Mesodermal cell (in vitro differentiated cells): Measurements from ENCODE around the gene CPM.
"Not testable (repeated sequence)": the region's sequence is repeated elsewhere in the genome, so short reads cannot be mapped to it uniquely, and the experiment has no call there.

ENCODE experiments used
- H3K27ac ChIP-seq: 2 replicates; pipeline ENCODE4 v1.7.0; 2013; ENCODE audit warnings: mild to moderate bottlenecking, low read depth, low read length, moderate library complexity; ENCODE audit not compliant: severe bottlenecking
- H3K36me3 ChIP-seq: 2 replicates; pipeline ENCODE4 v1.7.1; 2013; ENCODE audit warnings: mild to moderate bottlenecking, low read length, moderate library complexity; ENCODE audit not compliant: control insufficient read depth, insufficient read depth
- H3K4me1 ChIP-seq: one replicate; pipeline ENCODE4 v1.7.1; 2013; ENCODE audit warnings: mild to moderate bottlenecking, low read length; ENCODE audit not compliant: insufficient read depth, control insufficient read depth, poor library complexity, severe bottlenecking
- H3K4me3 ChIP-seq: 2 replicates; pipeline ENCODE4 v1.7.0; 2013; ENCODE audit warnings: low read length, control low read depth, mild to moderate bottlenecking; ENCODE audit not compliant: insufficient read depth, poor library complexity, severe bottlenecking; ENCODE audit errors: extremely low read depth
- H3K9me3 ChIP-seq: 2 replicates; pipeline ENCODE4 v1.7.1; 2013; ENCODE audit warnings: mild to moderate bottlenecking, low read length, moderate library complexity; ENCODE audit not compliant: control insufficient read depth
- WGBS, 2 experiments: methylation state at CpG; one replicate each; pipeline ENCODE4 v1.1.5; 2013; ENCODE audit warnings: missing lambda C conversion rate in 2 of 2; ENCODE audit not compliant: insufficient coverage in 2 of 2; 5-methylcytosine and 5-hydroxymethylcytosine counted together

The CPM gene

GRCh38 chr12:68814490-68815231 lies 118.3 kb downstream of the CPM start:
- Histone ChIP-seq H3K27ac (no peak overlapping the region), H3K4me3 (peak overlapping the region; percentile 6), H3K4me1 (peaks cover 4% of the 10 kb centered on the region), H3K9me3 (no peaks in the 10 kb centered on the region), H3K36me3 (peaks cover 91% of the 10 kb centered on the region)
- no CpG with 5 or more reads among the region's 3 CpGs for WGBS, 2 experiments

GRCh38 chr12:68813242-68813593 lies 119.8 kb downstream of the CPM start:
- Histone ChIP-seq H3K9me3 (no peaks in the 10 kb centered on the region), H3K4me3 (peak overlapping the region; percentile 89), H3K27ac (no peak overlapping the region), H3K36me3 (peaks cover 80% of the 10 kb centered on the region), H3K4me1 (peaks cover 4% of the 10 kb centered on the region)
- 100% methylated on average over 1 to 2 of the region's 2 CpGs for WGBS, 2 experiments

GRCh38 chr12:68812553-68813241 lies 120.3 kb downstream of the CPM start:
- Histone ChIP-seq H3K4me1 (peaks cover 4% of the 10 kb centered on the region), H3K4me3 (peak overlapping the region; percentile 89), H3K9me3 (no peaks in the 10 kb centered on the region), H3K27ac (no peak overlapping the region), H3K36me3 (peaks cover 76% of the 10 kb centered on the region)
- 88% methylated on average over 1 of the region's 1 CpG; no CpG with 5 or more reads in 1 of the 2 experiments for WGBS, 2 experiments

GRCh38 chr12:68811573-68811972 lies 121.4 kb downstream of the CPM start:
- not testable (repeated sequence) for H3K27ac ChIP-seq, H3K4me1 ChIP-seq, H3K9me3 ChIP-seq
- peak overlapping the region; percentile 89 for H3K4me3 ChIP-seq
- H3K36me3 ChIP-seq: peaks cover 66% of the 10 kb centered on the region
- whole genome bisulfite sequencing, 2 experiments: 95 to 100% methylated on average over 4 to 5 of the region's 6 CpGs

GRCh38 chr12:68810027-68810389 lies 123.0 kb downstream of the CPM start:
- not testable (repeated sequence) for H3K9me3 ChIP-seq, H3K27ac ChIP-seq, H3K4me1 ChIP-seq
- 90 to 95% methylated on average over 10 to 11 of the region's 13 CpGs for WGBS, 2 experiments
- H3K4me3 ChIP-seq: peak overlapping the region; percentile 89
- H3K36me3 ChIP-seq: peaks cover 51% of the 10 kb centered on the region

- H3K9me3 ChIP-seq: no peaks in the 10 kb centered on the region
- H3K27ac ChIP-seq: peak overlapping the region; percentile 97
- H3K4me1 ChIP-seq: peaks cover 6% of the 10 kb centered on the region
- H3K4me3 ChIP-seq: peak overlapping the region; percentile 89
- 82 to 83% methylated on average over 2 to 4 of the region's 12 CpGs for WGBS, 2 experiments
- H3K36me3 ChIP-seq: peaks cover 45% of the 10 kb centered on the region
These were observed 123.6 kb downstream of the CPM start for GRCh38 chr12:68809190-68810026.

GRCh38 chr12:68808388-68809189 lies 124.4 kb downstream of the CPM start:
- H3K4me1 ChIP-seq: peaks cover 9% of the 10 kb centered on the region
- H3K4me3 ChIP-seq: peak overlapping the region; percentile 89
- H3K27ac ChIP-seq: peak overlapping the region; percentile 97
- H3K9me3 ChIP-seq: no peaks in the 10 kb centered on the region
- WGBS, 2 experiments: 0% methylated on average over 33 to 46 of the region's 61 CpGs
- peaks cover 37% of the 10 kb centered on the region for H3K36me3 ChIP-seq

- peaks cover 29% of the 10 kb centered on the region for H3K36me3 ChIP-seq
- peak within 1 kb of the TSS; percentile 97 for H3K27ac ChIP-seq
- H3K4me3 ChIP-seq: peak within 1 kb of the TSS; percentile 89
- H3K9me3 ChIP-seq: no peaks in the 10 kb centered on the region
- peaks cover 5% of the 10 kb centered on the region for H3K4me1 ChIP-seq
- 2 to 3% methylated on average over 46 to 56 of the region's 72 CpGs for WGBS, 2 experiments
These were observed 125.2 kb downstream of the CPM start, which contains the start of gene MDM2 for GRCh38 chr12:68807576-68808387. MDM2 (plus strand) TSS chr12:68808177; CDS start chr12:68808478, 301 bp downstream.

- 49 to 58% methylated on average over 10 of the region's 10 CpGs for WGBS, 2 experiments
- H3K4me3 ChIP-seq: peak overlapping the region; percentile 89
- H3K27ac ChIP-seq: peak overlapping the region; percentile 97
- H3K36me3 ChIP-seq: peaks cover 24% of the 10 kb centered on the region
- H3K9me3 ChIP-seq, H3K4me1 ChIP-seq: not testable (repeated sequence)
These were observed 125.7 kb downstream of the CPM start for GRCh38 chr12:68807274-68807575.
